Type B pancreatic cell (in vitro differentiated cells): ENCODE measurements around the gene DIPK2A. TPM values are rescaled to one million over a fixed set of nuclear protein-coding genes. Genes with fewer than 3 reads are reported as not detected.

ENCODE experiments used
- DNase-seq: peaks from one replicate; pipeline ENCODE4 v3.0.0; 2021; ENCODE audit warnings: mixed read lengths; ENCODE audit not compliant: unreplicated experiment; ENCODE audit errors: extremely low spot score
- H3K27ac Mint-ChIP-seq: 2 replicates; pipeline ENCODE4 v1.8.0; 2021; ENCODE audit warnings: mild to moderate bottlenecking, mixed read lengths
- H3K27me3 Mint-ChIP-seq: 2 replicates; pipeline ENCODE4 v1.8.0; 2021; ENCODE audit warnings: mixed read lengths
- H3K36me3 Mint-ChIP-seq: 2 replicates; pipeline ENCODE4 v1.8.0; 2021; ENCODE audit warnings: mixed read lengths
- H3K4me1 Mint-ChIP-seq: one replicate; pipeline ENCODE4 v1.8.0; 2021; ENCODE audit warnings: mixed read lengths; ENCODE audit not compliant: unreplicated experiment
- H3K4me3 Mint-ChIP-seq: 2 replicates; pipeline ENCODE4 v1.8.0; 2021; ENCODE audit warnings: mild to moderate bottlenecking, mixed read lengths
- H3K9me3 Mint-ChIP-seq: 2 replicates; pipeline ENCODE4 v1.8.0; 2021; ENCODE audit warnings: mixed read lengths
- CTCF ChIP-seq: fragments of 200-600 bp; sonication (generic); conservative IDR thresholded peaks from 2 replicates; pipeline ENCODE4 v1.5.0; 2021; ENCODE audit warnings: antibody characterized with exemption, mild to moderate bottlenecking
- total RNA-seq: library from RNA; stranded (reverse); gene quantifications from 2 replicates; pipeline ENCODE4 v1.2.1, GENCODE V29; 2021; ENCODE audit warnings: low replicate concordance

DIPK2A gene
- total RNA-seq, 1 donor from 2014 or later, result 32.1 TPM

DNA sequence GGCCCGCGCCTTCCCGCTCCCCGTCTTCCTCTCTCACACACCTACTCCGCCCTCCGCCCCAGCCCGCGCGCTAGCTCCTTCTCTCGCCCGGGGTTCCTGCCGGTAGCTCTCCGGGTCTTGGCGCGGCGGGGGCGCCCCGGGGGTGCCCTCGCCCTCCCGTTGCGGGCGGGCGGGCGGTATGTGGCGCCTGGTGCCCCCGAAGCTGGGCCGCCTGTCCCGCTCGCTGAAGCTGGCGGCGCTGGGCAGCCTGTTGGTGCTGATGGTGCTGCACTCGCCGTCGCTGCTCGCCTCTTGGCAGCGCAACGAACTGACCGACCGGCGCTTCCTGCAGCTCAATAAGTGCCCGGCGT, 507 bp downstream of the DIPK2A start:
- peak overlapping the region; percentile 94 for H3K4me3 Mint-ChIP-seq
- H3K27ac Mint-ChIP-seq, result peak overlapping the region; percentile 99
- no peak for DNase-seq
- no peaks in the 10 kb centered on the region for H3K36me3 Mint-ChIP-seq
- TF ChIP-seq CTCF, result no peak
- H3K27me3 Mint-ChIP-seq, result peaks cover 3% of the 10 kb centered on the region
- H3K4me1 Mint-ChIP-seq, result peaks cover 12% of the 10 kb centered on the region
- H3K9me3 Mint-ChIP-seq, result no peaks in the 10 kb centered on the region

DNA sequence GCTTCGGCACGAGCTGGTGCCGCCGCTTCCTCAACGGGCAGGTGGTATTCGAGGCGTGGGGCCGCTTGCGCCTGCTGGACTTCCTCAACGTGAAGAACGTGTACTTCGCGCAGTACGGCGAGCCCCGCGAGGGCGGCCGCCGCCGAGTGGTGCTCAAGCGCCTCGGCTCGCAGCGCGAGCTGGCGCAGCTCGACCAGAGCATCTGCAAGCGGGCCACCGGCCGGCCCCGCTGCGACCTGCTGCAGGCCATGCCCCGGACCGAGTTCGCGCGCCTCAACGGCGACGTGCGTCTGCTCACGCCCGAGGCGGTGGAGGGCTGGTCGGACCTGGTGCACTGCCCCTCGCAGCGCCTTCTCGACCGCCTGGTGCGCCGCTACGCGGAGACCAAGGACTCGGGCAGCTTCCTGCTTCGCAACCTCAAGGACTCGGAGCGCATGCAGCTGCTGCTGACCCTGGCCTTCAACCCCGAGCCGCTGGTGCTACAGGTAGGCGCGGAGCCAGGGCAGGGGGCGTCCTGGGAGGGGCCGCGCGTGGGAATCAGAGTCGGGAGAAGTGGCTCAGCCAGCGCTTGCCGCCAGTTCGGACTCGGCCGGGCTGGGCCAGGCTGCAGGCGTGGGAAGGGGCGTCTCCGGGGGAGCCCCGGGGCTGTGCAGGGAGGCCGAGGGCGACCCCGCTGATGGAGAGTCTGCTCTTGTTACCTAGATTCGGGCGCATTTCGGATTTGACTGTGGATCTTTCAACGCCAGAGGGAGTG, 1.1 kb downstream of the DIPK2A start:
- Mint-ChIP-seq H3K4me3 (peak overlapping the region; percentile 94), H3K36me3 (no peaks in the 10 kb centered on the region), H3K27ac (peak overlapping the region; percentile 86), H3K9me3 (no peaks in the 10 kb centered on the region), H3K4me1 (peaks cover 12% of the 10 kb centered on the region), H3K27me3 (peaks cover 3% of the 10 kb centered on the region)
- peak; percentile 82 for DNase-seq
- TF ChIP-seq CTCF, result peak; percentile 69

DNA sequence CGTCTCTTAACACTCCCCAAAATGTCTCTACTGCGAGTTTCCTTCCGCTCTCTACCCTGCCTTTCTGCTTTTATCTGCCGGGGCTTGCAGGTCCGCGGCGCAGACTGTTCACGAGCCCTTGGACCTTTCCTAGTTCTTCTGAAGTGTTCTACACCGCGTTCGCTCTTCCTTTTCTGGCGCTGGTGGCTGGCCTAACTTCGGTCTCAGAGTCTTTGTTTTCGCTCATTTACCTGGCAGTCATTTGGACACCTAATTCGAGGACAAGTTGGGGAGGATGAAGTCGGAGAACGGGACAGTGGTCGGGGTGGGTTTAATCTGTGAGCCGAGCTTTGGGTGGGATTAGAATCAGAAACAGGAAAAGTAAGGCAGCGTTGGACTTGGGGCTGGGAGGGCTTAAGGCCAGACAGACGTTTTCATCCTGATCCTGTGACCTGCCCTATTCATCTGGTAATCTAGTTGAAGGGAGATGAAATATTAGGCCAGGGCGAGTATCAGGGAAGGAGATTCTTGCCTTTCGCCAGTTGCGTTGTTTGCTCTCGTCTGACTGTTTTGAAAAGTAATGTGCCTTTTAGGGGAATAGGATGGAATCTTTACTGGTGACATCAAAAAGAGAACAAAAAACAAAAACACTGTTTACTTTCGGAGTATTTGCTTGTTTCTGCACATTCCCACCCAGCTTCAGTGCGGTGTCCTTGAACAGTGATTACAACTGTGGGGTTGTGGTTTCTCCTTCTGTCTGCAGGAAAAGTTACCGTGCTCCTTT, 1.8 kb downstream of the DIPK2A start:
- Mint-ChIP-seq H3K27me3 (peaks cover 3% of the 10 kb centered on the region), H3K4me1 (peaks cover 12% of the 10 kb centered on the region), H3K9me3 (no peaks in the 10 kb centered on the region)

GRCh38 chr3:143974271-143975238, 2.9 kb downstream of the DIPK2A start:
- TF ChIP-seq CTCF, result no peak
- H3K27me3 Mint-ChIP-seq, result peaks cover 3% of the 10 kb centered on the region
- H3K27ac Mint-ChIP-seq, result peak overlapping the region; percentile 37
- peaks cover 12% of the 10 kb centered on the region for H3K4me1 Mint-ChIP-seq
- no peaks in the 10 kb centered on the region for H3K9me3 Mint-ChIP-seq
- DNase-seq, result no peak
- peaks cover 3% of the 10 kb centered on the region for H3K36me3 Mint-ChIP-seq
- peak overlapping the region; percentile 94 for H3K4me3 Mint-ChIP-seq

More for the DNA sequence above, 1.8 kb downstream of the DIPK2A start:
- DNase-seq, result no peak
- H3K36me3 Mint-ChIP-seq, result no peaks in the 10 kb centered on the region
- H3K4me3 Mint-ChIP-seq, result peak overlapping the region; percentile 94
- no peak for TF ChIP-seq CTCF
- peak overlapping the region; percentile 86 for H3K27ac Mint-ChIP-seq

DNA sequence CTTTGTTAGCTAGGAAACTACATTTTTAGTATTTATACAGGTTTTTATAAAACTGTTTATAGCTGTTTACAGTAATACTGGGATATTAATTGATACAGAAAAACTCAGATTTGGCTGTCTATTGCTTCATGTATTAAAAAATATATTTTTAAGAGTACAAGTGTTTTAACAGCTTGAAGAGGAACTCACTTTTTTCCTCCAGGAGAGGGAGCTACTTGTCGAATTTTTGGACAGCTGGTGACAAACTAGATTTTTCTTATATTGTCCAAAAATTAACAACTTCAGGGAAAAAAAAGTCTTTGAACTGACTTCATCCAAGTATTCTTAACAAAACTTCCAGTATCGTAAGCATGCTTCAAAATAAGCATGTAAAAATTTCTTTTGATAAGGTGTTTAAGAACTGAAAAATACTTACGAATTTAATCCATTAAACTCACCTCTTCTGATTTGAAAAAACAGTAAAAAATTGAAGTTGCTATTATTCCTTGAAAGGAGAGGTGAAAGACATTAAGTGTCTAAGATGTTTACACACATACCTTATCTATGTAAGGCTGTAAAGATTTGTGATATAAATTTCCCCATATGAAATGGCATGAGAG, 4.0 kb downstream of the DIPK2A start:
- Mint-ChIP-seq H3K4me1 (peaks cover 12% of the 10 kb centered on the region), H3K9me3 (no peaks in the 10 kb centered on the region), H3K4me3 (peak overlapping the region; percentile 94), H3K27ac (no peak overlapping the region), H3K36me3 (peaks cover 3% of the 10 kb centered on the region), H3K27me3 (peaks cover 3% of the 10 kb centered on the region)
- DNase-seq, result no peak
- TF ChIP-seq CTCF, result peak; percentile 81
